Chondrocyte (in vitro differentiated cells): ENCODE data around the gene MON2. TPM values are rescaled to one million over a fixed set of nuclear protein-coding genes. Genes with fewer than 3 reads are reported as not detected.
A peak's percentile ranks its signal among the peaks of the same experiment; 100 is the strongest.

ENCODE experiments used
- DNase-seq: peaks from one replicate; pipeline ENCODE4 v3.0.0; 2021; ENCODE audit warnings: mixed read lengths, low spot score
- H3K27ac Mint-ChIP-seq: one replicate; pipeline ENCODE4 v1.8.0; 2021; ENCODE audit warnings: mild to moderate bottlenecking, moderate library complexity, mixed read lengths; ENCODE audit not compliant: unreplicated experiment
- H3K27me3 Mint-ChIP-seq: 2 replicates; pipeline ENCODE4 v1.8.0; 2021; ENCODE audit warnings: low read depth, mixed read lengths
- H3K36me3 Mint-ChIP-seq: 2 replicates; pipeline ENCODE4 v1.8.0; 2021; ENCODE audit warnings: low read depth, mixed read lengths
- H3K4me1 Mint-ChIP-seq: 2 replicates; pipeline ENCODE4 v1.8.0; 2021; ENCODE audit warnings: low read depth, mild to moderate bottlenecking, mixed read lengths
- H3K4me3 Mint-ChIP-seq: one replicate; pipeline ENCODE4 v1.8.0; 2021; ENCODE audit warnings: mild to moderate bottlenecking, moderate library complexity, mixed read lengths; ENCODE audit not compliant: unreplicated experiment
- H3K9me3 Mint-ChIP-seq: 2 replicates; pipeline ENCODE4 v1.8.0; 2021; ENCODE audit warnings: low read depth, mixed read lengths
- CTCF ChIP-seq: fragments of 200-600 bp; sonication (generic); IDR thresholded peaks from 2 replicates; pipeline ENCODE4 v1.5.0; 2021; ENCODE audit warnings: antibody characterized with exemption, mild to moderate bottlenecking, moderate library complexity
- total RNA-seq: library from RNA; stranded (reverse); gene quantifications from 3 replicates; pipeline ENCODE4 v1.2.1, GENCODE V29; 2021

Gene MON2
- total RNA-seq, 1 donor from 2014 or later = 47.2 TPM

GRCh38 chr12:62468935-62469334 is 2.3 kb downstream of the MON2 start:
- no peak overlapping the region for H3K27ac Mint-ChIP-seq
- H3K9me3 Mint-ChIP-seq = peaks cover under 1% of the 10 kb centered on the region
- H3K4me3 Mint-ChIP-seq = peak overlapping the region; percentile 58
- no peaks in the 10 kb centered on the region for H3K36me3 Mint-ChIP-seq
- peaks cover 28% of the 10 kb centered on the region for H3K4me1 Mint-ChIP-seq
- no peak for TF ChIP-seq CTCF
- no peaks in the 10 kb centered on the region for H3K27me3 Mint-ChIP-seq
- no peak for DNase-seq

GRCh38 chr12:62469704-62470103 is 3.1 kb downstream of the MON2 start:
- Mint-ChIP-seq H3K4me1 (peaks cover 29% of the 10 kb centered on the region), H3K4me3 (peak overlapping the region; percentile 58), H3K36me3 (no peaks in the 10 kb centered on the region), H3K9me3 (no peaks in the 10 kb centered on the region), H3K27me3 (no peaks in the 10 kb centered on the region), H3K27ac (no peak overlapping the region)
- no peak for DNase-seq
- TF ChIP-seq CTCF = no peak

- DNase-seq = no peak
- no peaks in the 10 kb centered on the region for H3K36me3 Mint-ChIP-seq
Observed at GRCh38 chr12:62471734-62472133, 5.1 kb downstream of the MON2 start.

GRCh38 chr12:62472472-62472871 is 5.8 kb downstream of the MON2 start:
- Mint-ChIP-seq H3K4me3 (no peak overlapping the region), H3K27me3 (no peaks in the 10 kb centered on the region), H3K9me3 (no peaks in the 10 kb centered on the region), H3K36me3 (no peaks in the 10 kb centered on the region), H3K4me1 (peaks cover 22% of the 10 kb centered on the region), H3K27ac (no peak overlapping the region)
- no peak for DNase-seq
- TF ChIP-seq CTCF = no peak

More at GRCh38 chr12:62471734-62472133, 5.1 kb downstream of the MON2 start:
- no peak overlapping the region for H3K4me3 Mint-ChIP-seq
- no peak for TF ChIP-seq CTCF
- no peaks in the 10 kb centered on the region for H3K9me3 Mint-ChIP-seq
- no peaks in the 10 kb centered on the region for H3K27me3 Mint-ChIP-seq
- H3K4me1 Mint-ChIP-seq = peaks cover 22% of the 10 kb centered on the region
- H3K27ac Mint-ChIP-seq = no peak overlapping the region

- Mint-ChIP-seq H3K27me3 (no peaks in the 10 kb centered on the region), H3K36me3 (peaks cover 2% of the 10 kb centered on the region), H3K9me3 (no peaks in the 10 kb centered on the region), H3K4me3 (no peak overlapping the region), H3K4me1 (peaks cover 11% of the 10 kb centered on the region), H3K27ac (no peak overlapping the region)
- TF ChIP-seq CTCF = no peak
- no peak for DNase-seq
Observed at GRCh38 chr12:62481843-62482540, 15.4 kb downstream of the MON2 start.
